NCI-H510A treated with DMSO at 0.1 percent for 48 hours (cell line): ENCODE measurements around the gene AP3D1.

Source experiments
- DNase-seq: peaks from one replicate; lab custom pipeline; 2025; lab: John Stamatoyannopoulos, UW

AP3D1 gene

DNA sequence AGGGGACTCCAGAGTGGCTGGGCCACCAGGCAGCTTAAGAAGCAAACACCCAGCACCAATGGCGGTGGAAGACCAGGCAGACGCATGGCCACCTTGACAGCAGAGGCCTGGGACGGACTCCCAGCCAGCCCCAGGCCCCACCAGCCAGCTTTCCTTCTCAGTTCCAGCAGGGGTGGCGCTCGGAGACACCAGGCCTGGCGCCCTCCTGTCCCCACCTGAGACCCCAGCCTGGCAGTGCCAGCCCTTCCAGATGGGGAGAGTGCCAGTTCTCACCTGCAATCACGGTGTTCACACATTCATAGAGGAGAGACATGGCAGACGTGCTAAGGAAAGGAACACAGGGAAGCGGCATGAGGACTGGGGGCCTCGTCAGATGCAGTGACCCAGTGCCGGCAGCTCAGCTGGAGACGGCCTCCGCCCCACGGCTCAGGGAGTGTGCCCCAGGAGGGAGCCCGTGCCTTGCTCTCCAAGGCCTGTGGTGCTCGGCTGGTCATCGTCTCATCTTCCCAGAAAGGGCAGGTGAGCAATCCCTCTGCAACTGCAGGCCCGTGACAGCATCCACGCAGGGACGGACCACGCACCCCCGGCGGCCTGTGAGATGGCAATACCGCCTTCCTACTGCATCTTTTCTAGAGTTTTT lies 24.4 kb downstream of the AP3D1 start:
- no peak for DNase-seq

DNA sequence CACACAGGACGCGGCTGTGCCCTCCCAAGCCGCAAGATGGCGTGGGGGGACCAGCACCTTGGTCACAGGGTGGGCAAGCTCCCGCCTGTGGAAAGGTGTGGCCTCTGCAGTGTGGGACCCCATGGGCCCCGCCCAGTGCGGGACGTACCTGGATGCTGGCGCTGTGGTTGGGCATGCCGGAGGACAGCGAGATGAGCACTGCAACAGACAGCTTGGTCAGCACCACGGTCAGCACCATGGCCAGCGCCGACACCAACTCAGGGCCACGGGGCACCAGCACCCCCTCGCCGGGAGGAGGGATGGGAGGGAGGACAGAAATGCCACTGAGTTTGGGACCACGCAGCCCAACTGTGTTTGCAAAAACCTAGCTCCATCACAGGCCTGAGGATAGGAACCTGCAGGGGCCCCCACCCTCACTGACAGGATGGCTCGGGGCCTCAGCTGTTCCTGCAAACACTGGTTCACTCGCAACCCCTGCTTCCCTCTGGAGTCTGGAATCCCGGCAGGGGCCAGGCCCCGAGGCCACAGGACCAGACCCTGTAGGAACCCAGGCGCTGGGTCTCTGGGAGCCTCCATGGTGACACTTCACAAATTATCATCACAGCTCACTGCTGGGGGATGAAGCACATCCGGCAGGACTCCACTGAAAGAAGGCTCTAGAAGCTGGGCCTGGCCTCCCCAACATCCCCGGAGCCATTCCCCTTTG lies 27.5 kb downstream of the AP3D1 start:
- DNase-seq = no peak

DNA sequence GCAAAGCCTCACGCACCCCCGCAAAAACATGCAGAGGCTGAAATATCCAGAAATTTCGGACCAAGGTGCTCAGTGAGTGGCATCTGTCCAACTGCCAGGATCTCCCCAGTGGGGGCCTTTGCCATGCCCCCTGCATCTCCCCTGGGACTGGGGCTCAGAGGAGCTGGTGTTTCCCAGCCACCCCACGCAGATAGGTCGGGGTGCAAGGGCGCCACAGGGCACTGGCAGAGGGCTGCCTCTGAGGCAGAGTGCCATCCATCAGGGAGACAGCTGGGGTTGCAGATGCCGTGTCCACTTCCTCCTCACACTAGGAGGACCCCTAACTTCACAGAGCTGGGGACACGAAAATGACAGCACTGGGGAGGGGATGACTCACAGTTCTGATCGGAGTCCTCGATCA lies 28.4 kb downstream of the AP3D1 start:
- DNase-seq = no peak

DNA sequence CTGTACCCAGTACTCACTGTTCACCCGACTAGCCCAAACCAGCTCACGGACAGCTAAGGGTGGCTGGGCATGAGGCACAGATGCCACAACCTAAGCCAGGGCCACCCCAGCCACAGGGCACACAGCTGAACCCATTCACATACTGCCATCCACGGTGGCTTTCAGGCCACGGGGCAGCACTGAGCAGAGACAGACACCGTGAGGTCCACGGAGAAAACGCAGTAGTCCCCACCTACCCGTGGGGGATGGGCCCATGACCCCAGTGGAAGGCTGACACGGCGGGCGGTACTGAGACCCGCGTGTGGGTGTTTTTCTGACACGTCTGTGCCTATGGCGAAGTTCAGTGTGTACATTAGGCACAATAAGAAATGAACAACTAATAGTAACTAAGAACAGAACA lies 29.1 kb downstream of the AP3D1 start:
- DNase-seq = no peak

DNA sequence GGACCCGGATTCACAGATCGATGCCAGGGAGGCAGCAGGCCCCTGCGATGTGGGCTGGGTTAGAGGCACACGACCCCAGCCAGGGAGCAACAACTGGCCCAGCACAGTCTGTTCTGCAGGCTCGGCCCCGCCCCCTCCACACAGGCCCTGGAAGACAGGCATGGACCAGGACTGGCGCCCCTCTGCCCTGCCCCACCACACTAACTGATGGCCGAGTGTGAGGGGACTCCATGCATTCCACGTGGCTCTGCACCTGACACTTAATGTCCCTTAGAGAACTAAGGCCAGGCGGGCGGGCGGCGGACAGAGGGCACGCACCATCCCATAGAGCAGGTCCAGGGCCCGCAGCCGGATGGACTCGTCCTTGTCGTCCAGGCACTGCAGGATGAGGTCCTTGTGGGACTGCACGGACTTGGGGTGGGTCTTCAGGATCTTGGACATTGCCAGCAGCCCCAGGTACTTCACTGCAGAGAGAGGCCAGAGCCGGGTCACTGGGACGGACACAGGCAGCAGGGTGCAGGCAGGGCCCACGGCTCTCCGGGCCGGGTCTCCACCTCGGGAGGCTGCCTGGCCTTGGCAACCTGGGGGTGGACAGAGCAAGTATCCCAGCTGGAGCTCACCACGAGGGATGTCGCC lies 29.8 kb downstream of the AP3D1 start:
- DNase-seq = no peak

DNA sequence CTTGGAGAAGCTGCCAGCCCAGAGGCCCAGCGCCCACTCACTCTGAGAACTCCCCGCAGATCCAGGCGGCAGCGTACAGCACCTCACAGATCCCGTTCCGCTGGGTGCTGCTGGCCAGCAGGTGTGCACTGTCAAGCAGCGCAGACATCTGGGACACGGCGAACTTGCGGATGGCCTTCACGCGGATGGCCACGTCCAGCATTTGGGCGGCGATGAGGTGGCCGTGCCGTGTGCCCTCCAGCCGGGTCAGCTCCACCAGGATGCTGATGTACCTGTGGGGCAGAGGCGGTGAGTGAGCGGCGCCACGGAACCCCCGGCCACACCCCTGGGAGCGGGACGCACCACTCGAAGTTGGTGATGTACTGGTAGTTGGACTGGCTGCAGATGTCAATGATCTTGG lies 30.5 kb downstream of the AP3D1 start:
- no peak for DNase-seq

DNA sequence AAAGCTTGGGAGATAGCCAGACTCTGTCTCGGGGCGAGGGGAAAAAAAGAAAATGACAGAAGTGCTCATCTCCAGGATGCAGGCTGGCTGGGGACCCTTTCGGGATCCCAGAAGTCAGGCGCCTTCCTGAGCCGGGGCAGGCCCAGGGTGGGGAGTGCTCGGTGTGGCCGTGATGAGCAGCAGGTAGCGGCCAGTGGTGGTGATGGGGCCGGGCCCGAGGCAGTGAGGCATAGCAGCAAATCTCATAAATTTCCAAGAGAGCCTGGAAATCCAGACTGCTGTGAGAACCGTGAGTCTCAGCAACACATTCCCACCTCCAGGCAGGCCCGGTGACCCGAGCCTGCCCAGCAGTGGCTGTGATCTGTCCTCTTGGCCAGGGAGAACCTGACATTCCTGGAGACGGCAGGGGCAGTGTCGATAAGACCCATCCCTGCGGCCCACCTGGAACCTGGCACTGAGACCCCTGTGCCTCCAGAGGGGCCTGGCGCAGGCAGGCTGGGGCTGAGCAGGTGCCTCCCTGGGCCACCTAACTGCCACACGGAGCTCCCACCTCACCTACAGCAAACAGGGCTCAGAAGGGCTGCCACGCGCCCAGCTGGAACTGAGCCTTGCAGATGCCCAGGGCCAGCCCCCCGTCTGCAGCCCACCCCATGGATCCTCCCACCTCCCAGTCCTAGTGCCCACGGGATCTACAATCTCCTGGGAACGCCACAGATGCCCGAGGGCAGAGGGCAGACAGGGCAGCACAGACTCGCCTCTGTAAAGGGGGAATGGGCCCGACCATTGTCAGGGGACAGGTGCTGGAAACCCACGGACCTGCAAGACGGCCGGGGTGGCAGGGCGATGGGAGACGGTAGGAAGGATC lies 31.2 kb downstream of the AP3D1 start:
- no peak for DNase-seq

DNA sequence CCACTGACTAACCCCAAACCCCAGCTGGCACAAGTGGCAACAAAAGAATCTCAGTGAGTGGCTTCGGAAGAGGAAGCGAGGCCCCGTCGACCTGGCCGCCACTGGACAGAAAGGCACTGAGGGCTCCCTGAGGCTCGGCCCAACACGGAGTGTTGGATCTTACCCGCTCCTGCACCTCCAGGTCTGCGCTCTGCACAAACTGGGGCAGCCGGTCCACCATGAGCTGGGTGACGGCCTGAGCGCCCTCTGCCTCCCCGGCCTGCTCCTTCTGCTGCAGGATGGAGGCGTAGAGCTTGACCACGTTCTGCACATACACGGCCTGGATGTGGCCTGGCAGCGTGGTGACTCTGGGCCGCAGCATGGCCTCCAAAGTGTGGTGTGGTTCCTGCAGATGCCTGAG lies 32.9 kb downstream of the AP3D1 start:
- no peak for DNase-seq

DNA sequence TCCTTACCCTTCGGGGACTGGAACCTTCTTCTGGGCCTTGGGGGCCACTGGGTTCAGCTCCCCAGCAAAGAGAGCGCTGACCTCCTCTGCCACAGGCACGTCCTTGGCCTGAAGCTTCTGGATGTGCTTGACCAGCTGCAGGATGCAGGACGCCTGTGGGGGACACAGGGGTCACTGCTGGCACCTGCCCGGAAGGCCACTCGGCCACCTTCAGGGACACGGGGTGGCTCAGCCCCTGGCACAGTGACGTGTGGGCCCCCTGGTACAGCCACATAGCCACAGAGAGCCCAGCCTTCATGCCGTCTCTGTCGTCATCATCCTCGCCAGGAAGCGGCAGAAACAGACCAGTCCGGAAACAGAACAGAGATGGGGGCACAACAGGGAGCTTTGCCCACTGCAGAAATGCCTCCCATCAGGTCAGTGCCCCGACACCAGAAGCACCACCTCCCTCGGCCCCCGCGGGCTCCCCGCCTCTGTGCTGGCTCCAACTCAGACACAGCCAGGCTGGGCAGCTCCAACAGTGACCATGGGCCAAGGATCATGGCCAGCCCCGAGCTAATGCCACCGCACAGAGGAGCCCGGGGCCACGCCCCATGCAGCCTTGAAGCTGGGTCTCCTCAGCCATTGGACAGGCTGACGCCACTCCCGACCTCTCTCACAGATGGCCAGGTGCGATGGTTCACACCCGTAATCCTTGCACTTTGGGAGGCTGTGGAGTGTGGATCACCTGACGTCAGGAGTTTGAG lies 34.0 kb downstream of the AP3D1 start:
- no peak for DNase-seq

DNA sequence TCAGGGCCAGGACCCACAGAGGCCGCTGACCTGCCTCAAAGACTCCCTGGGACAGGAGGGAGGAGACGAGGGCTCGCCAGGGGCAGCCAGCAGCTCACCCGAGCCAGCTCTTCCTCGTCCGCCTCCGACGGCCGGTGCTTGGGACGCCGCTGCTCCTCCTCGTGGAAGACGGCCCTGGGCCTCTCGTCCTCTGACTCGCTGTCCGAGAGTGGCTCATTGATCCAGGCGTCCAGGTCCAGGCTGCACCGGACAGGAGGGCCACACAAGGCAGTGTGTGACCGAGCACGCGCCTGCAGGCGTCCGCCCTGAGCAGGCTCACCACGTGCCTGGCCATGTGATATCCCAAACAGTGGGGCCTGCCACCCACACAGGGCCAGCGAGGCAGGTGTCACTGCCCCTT lies 34.9 kb downstream of the AP3D1 start:
- DNase-seq = no peak

DNA sequence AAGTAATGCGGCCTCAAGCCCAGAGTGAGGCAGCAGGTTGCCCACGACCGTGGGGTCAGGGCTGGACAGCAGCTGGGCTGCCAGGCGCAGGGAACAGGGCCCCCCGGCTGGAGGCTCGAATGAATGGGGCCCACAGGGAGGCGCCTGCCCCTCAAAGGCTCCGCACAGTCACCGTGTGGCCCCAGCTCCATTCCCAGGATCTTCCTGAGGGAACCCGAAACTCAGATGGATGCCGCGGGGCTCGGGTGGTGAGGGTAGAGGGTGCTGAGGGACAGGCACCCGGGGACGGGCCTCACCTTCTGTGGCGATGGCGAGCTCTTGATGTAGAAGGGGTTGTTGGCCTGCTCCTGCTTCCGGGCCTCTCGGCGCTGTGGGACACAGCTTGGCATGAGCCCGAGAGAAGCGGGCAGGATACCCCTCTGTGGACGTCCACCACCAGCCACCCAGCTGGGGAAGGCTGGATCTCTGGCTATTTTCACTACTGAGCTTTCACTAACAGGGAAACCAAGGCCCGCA lies 35.4 kb downstream of the AP3D1 start:
- no peak for DNase-seq

DNA sequence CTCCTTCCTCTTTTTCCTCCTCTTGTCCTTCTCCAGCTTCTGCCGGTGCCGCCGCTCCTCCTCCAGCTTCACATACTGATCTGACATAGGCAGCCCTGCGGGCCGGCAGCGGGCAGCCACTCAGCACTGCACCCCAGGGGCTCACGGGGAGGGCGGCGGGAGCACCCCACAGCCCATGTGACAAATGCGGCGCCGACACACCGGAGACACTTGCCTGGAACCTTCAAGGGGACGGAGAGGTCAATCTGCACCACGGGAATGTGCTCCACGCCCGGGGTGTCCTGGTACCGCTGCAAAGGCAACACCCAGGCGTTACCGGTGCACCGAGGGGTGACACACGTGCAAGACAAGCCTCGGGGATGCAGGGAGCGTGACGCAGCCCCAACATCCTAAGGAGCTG lies 36.0 kb downstream of the AP3D1 start:
- no peak for DNase-seq

DNA sequence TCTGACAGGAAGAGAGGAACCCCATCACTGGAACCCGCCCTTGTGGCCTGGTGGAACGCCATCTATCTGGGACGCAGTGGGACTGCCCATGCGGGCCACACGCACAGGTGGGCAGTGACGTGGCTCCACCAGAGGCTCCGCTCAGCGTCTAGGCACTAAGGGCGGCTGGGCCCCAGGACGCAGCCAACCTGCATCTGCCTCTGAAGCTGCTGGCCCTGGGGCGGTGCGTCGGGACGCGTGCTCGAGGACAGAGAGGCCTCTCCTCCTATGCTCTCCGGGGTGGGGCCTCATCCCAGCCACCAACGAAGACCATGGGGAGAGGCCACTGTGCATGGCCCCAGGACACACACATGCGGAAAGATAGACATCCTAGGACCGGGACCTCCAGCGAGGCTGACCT lies 36.5 kb downstream of the AP3D1 start:
- no peak for DNase-seq

DNA sequence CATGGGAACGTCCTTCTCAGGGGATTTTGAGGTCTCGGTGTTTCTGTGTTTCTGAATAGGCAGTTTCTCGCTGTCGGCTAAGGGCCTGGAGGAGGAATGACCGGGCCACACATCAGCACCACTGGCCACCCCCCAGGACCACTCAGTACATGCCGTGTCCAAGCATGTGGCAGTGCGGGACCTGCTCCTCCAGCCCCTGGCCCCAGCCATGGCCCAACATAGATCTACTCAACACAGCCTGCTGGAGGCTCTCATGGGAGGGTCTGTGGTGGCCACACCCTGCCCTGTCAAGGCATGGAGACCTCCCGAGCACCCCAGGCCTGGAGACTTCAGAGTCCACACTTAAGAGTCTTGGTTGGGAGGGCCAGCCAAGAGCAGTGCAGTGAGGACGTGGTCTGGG lies 37.1 kb downstream of the AP3D1 start:
- no peak for DNase-seq

DNA sequence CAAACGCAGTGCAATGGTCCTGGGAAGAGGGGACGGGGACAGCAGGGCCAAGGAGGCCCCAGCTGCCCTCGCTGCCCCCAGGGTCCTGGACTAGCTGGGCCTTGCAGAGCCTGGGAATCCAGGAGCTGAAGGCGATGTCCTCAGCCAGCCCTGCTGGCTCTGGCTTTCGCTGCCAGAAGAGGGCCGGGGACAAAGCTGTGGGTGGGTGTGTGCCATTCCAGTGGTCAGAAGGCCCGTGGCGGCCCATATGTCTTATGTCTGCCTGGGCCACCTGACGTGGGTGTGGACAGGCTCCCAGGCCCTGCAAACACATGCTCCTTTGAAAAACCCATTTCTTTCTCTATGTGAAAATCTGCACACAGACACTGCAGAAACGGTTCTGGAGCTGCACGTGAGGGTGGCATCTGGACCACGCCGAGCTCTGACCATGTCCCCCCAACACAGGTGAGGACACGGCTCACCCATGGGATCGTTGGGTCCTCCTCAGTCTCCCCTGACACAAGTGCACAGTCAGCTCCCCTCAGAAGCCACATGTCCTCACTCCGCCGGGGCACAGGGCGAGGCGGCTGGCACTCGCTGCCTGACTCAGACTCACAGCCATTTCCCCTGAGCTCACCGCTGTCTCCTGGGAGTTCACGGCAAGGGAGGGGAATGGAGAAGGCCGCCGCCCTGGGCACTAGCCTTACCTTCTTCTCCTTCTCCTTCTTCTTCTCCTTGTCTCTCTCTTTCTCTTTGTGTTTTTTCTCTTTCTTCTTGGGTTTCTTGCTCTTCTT lies 37.7 kb downstream of the AP3D1 start:
- no peak for DNase-seq

DNA sequence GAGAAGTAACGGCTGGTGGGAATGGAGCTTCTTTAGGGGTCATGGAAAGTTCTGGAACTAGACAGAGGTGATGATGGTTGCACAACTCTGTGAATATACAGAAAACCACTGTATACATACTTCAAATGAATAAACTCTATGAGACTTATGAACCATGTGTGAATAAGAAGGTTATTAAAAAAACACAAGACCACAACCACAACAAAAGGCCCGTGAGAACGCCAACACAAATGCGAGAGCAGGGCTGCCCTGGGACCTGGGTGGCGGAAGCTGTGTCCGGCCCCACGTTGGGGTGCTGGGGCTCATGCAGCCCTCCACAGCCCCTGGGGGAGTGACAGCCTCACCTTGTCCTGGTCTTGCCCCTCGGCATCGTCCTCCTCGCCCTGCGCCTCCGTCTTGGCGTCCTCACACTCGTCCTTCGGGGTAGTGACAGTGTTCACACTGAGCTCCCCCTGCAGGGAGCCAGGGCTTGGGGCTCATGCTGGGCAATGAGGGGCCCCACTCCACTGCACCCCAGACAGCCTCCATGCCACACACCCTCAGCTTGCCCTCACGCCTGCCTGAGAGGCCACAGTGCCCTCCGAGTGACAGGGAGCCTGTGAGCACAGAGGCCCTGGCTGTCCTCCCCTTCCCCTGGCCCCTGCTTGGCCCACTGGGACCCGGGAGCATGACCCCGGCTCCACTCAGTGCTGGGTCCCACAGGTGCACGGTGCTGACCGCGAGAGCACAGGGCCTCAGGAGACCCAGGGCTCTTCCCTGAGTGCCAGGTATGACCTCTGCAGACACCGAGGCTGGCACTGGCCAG lies 38.6 kb downstream of the AP3D1 start:
- DNase-seq = no peak

DNA sequence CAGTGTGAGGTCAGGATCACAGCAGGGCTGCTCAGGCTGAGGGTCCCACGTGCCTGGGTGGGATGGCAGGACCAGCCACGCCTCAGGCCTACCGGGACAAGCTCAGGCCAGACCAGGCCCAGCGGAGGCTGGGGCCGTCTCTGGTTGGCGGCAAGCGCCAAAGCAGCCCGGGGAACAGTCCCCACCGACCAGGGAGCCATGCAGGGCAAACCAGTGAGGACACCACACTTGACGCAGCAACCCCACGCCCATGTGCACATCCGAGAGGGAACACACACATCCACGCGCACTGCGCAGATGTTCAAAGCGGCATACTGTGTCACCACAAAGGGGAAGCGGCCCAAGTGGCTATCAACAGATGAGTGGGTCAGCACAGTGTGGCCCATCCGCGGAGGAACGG lies 39.5 kb downstream of the AP3D1 start:
- DNase-seq = no peak

DNA sequence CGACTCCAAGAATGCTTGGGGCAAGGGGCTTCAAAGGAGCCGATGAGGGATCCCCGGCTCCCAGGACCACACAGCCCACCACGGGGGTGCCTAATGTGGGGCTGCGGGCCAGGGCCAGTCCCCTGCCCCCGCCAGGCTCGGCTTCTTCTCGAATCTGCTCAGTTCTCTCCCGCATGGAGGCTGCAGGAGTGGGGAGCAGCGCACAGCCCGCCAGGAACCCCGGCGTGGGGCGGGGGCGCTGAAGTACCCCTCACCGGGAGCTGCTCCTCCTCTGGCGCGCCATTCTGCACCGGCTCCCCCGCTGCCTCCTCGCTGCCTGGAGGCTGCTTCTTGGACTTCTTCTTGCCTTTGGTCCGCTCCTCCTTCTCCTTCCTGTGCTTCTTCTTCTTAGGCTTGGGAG lies 39.9 kb downstream of the AP3D1 start:
- DNase-seq = no peak

DNA sequence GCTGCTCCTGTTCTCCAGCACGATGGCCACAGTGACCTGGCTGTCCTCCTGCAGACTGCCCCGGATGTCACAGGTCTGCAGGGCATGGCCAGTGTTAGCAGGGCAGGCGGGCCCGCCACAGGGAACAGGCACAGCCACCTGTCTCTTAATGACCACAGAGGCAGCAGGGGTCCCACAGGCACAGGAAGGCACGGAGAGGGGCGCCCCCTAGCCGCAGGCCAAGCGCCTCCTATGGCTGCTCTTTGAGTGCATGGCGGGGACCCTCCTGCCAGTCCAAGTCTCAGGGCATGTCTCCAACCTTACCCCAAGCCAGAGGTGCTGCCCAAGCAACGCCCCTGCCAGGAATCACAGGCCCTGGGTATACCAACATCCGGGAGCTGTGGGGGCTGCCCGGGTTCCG lies 40.5 kb downstream of the AP3D1 start:
- DNase-seq = no peak
